ENCODE data around the gene PRKCZ.

PRKCZ gene

DNA sequence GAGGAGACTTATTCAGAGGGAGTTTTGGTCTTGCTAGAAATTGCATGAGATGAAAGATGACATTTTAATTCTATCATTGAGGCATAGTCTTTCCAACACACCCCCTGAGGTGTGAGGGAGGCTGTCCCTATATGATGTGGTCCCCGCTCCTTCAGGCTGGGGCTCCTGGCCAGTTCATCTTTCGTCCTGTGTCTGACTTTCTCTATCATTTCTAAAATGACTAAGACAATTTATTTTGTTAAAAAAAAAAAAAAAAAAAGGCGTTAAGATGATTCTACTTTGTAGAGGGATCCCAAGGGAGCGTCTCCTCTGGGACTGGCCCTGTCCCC, 50.5 kb downstream of the PRKCZ start:
- no peak overlapping the region for H3K9ac ChIP-seq (ENCODE audit: low read length)
- no peak for DNase-seq (ENCODE audit: low read depth)
- H3K27me3 ChIP-seq (replicated peaks; ENCODE audit: control insufficient read depth, insufficient read depth, low read length), result peaks cover 37% of the 10 kb centered on the region
- H3K4me1 ChIP-seq (ENCODE audit: control insufficient read depth, insufficient read depth, low read length), result no peaks in the 10 kb centered on the region
- peaks cover 23% of the 10 kb centered on the region for H3K9me3 ChIP-seq (ENCODE audit: control insufficient read depth, low read length)
- H3K36me3 ChIP-seq (ENCODE audit: control insufficient read depth, insufficient read depth, low read length, severe bottlenecking), result no peaks in the 10 kb centered on the region
- no peak overlapping the region for H3K4me3 ChIP-seq (ENCODE audit: low read length)

DNA sequence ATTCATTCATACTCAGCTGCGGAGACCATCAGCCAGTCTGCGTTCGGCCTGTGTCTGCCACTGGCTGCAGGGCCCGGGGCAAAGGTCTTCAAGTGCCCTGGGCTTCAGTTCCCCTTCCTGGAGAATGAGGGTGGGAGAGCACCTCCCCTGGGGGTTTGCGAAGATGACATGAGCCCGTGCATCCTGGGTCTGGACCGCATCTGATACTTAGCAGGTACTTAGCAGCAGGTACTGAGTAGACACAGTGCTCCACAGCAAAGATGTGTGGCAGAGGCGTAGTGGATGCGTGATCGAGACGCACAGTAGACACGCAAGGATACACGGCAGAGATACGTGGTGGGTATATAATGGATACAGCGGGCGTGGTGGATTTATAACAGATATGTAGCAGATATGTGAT, 51.3 kb downstream of the PRKCZ start:
- peaks cover 19% of the 10 kb centered on the region for H3K9me3 ChIP-seq (ENCODE audit: control insufficient read depth, low read length)
- no peaks in the 10 kb centered on the region for H3K4me1 ChIP-seq (ENCODE audit: control insufficient read depth, insufficient read depth, low read length)
- no peak overlapping the region for H3K9ac ChIP-seq (ENCODE audit: low read length)
- peaks cover 37% of the 10 kb centered on the region for H3K27me3 ChIP-seq (replicated peaks; ENCODE audit: control insufficient read depth, insufficient read depth, low read length)
- H3K36me3 ChIP-seq (ENCODE audit: control insufficient read depth, insufficient read depth, low read length, severe bottlenecking), result no peaks in the 10 kb centered on the region
- no peak overlapping the region for H3K4me3 ChIP-seq (ENCODE audit: low read length)
- no peak for DNase-seq (ENCODE audit: low read depth)

DNA sequence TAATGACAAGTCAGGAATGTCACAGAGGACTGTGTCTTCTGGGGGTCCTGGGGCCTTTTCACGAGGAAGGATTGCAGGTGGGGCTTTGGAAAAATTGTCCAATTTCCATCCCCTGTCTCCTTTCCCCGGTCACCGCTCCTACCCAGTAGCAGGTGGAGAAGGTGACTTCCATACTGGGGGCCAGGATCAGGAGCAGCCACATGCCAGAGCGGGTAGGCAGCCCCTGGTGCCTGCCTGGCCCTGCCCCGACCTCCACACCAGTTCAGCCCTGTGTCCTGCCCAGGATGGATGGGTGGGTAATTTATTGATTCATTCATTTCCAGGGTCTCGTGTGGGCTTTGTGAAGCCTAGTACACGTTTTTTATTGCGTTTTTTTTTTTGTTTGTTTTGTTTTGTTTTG, 51.7 kb downstream of the PRKCZ start:
- DNase-seq (ENCODE audit: low read depth), result no peak

DNA sequence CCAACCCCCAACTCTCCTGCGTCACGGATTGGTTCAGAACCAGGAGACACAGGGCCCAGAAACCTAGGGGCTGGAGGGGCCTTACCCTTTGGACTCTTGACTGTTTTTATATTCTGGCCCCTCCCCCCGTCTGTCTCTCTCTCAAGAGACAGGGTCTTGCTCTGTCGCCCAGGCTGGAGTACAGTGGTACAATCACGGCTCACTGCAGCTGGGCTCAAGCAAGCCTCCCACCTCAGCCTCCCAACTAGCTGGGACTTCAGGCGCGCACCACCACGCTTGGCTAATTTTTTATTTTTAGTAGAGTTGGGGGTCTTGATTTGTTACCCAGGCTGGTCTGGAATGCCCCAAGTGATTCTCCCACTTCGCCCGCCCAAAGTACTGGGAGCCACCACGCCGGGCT, 52.5 kb downstream of the PRKCZ start:
- Histone ChIP-seq H3K36me3 (ENCODE audit: control insufficient read depth, insufficient read depth, low read length, severe bottlenecking) (no peaks in the 10 kb centered on the region), H3K4me3 (ENCODE audit: low read length) (no peak overlapping the region), H3K27me3 (replicated peaks; ENCODE audit: control insufficient read depth, insufficient read depth, low read length) (peaks cover 27% of the 10 kb centered on the region), H3K9ac (ENCODE audit: low read length) (no peak overlapping the region), H3K9me3 (ENCODE audit: control insufficient read depth, low read length) (peaks cover 7% of the 10 kb centered on the region), H3K4me1 (ENCODE audit: control insufficient read depth, insufficient read depth, low read length) (no peaks in the 10 kb centered on the region)
- no peak for DNase-seq (ENCODE audit: low read depth)

More for the DNA sequence above, 51.7 kb downstream of the PRKCZ start:
- no peaks in the 10 kb centered on the region for H3K4me1 ChIP-seq (ENCODE audit: control insufficient read depth, insufficient read depth, low read length)
- H3K36me3 ChIP-seq (ENCODE audit: control insufficient read depth, insufficient read depth, low read length, severe bottlenecking), result no peaks in the 10 kb centered on the region
- H3K9ac ChIP-seq (ENCODE audit: low read length), result no peak overlapping the region
- H3K27me3 ChIP-seq (replicated peaks; ENCODE audit: control insufficient read depth, insufficient read depth, low read length), result peaks cover 33% of the 10 kb centered on the region
- H3K9me3 ChIP-seq (ENCODE audit: control insufficient read depth, low read length), result peaks cover 15% of the 10 kb centered on the region
- H3K4me3 ChIP-seq (ENCODE audit: low read length), result no peak overlapping the region

DNA sequence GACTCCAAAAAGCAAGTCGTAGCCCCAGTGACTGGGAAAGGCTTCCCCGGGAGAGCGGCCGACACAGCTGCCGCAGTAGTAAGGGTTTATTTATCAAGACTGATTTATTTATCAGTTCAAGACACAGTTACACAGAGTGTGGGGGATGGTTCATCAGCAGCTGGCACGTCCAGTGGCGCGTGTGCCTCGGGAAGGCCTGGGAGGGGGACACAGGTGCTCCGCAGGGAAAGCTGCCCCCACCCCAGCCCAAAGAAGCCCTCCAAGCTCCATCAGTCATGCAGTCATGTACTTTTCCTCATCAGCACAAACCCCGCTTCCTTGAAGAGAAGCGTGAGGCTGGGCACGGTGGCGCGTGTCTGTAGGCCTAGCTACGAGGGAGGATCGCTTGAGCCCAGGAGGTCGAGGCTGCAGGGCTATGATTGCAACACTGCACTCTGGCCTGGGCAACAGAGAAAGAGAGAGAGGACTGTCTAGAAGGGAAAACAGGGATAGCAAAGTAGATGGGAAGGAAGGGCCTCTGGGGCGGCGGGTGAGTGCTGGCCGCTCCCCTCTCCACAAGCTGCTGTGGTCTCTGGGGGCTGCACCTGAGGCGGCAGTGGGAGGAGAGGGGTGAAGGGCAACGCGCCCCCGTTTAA, 53.2 kb downstream of the PRKCZ start:
- peaks cover under 1% of the 10 kb centered on the region for H3K9me3 ChIP-seq (ENCODE audit: control insufficient read depth, low read length)
- no peaks in the 10 kb centered on the region for H3K4me1 ChIP-seq (ENCODE audit: control insufficient read depth, insufficient read depth, low read length)
- H3K9ac ChIP-seq (ENCODE audit: low read length), result no peak overlapping the region
- no peak overlapping the region for H3K4me3 ChIP-seq (ENCODE audit: low read length)
- H3K36me3 ChIP-seq (ENCODE audit: control insufficient read depth, insufficient read depth, low read length, severe bottlenecking), result no peaks in the 10 kb centered on the region
- DNase-seq (ENCODE audit: low read depth), result no peak
- peaks cover 29% of the 10 kb centered on the region for H3K27me3 ChIP-seq (replicated peaks; ENCODE audit: control insufficient read depth, insufficient read depth, low read length)

DNA sequence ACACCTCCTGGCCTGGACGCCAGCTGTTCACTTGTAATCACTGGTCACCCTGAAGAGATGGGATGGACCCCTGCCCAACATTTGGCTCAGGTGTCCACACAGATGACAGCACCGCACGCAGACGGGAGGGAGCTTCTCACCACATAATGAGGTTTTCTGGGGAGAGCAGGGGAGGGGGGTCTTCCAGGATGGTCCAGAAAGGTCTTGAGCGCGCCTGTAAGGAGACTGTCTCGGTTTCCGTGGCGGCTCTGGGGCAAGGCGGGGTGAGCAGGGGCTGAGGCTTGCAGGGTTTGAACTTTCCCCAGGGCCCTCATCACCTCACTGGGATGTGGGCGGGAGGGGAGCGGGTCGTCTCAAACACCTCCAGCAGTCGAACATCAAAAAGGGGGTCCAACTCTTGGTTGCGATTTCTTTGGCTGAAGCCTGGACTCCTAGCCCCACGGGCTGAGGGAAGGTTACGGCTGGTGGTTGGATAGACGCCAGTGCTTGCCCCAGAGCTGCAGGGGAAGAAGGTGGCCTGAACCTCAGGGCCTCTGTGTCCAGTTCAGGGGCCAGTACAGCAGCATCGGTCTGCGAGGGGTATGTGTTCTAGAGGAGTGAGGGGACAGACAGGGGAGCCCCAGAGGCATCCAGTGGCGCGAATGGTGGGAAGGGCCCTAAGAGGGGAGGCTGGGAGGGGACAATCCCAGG, 53.8 kb downstream of the PRKCZ start:
- H3K9me3 ChIP-seq (ENCODE audit: control insufficient read depth, low read length), result no peaks in the 10 kb centered on the region
- no peaks in the 10 kb centered on the region for H3K4me1 ChIP-seq (ENCODE audit: control insufficient read depth, insufficient read depth, low read length)
- no peak overlapping the region for H3K4me3 ChIP-seq (ENCODE audit: low read length)
- H3K9ac ChIP-seq (ENCODE audit: low read length), result no peak overlapping the region
- H3K27me3 ChIP-seq (replicated peaks; ENCODE audit: control insufficient read depth, insufficient read depth, low read length), result peaks cover 33% of the 10 kb centered on the region
- no peaks in the 10 kb centered on the region for H3K36me3 ChIP-seq (ENCODE audit: control insufficient read depth, insufficient read depth, low read length, severe bottlenecking)
- no peak for DNase-seq (ENCODE audit: low read depth)

DNA sequence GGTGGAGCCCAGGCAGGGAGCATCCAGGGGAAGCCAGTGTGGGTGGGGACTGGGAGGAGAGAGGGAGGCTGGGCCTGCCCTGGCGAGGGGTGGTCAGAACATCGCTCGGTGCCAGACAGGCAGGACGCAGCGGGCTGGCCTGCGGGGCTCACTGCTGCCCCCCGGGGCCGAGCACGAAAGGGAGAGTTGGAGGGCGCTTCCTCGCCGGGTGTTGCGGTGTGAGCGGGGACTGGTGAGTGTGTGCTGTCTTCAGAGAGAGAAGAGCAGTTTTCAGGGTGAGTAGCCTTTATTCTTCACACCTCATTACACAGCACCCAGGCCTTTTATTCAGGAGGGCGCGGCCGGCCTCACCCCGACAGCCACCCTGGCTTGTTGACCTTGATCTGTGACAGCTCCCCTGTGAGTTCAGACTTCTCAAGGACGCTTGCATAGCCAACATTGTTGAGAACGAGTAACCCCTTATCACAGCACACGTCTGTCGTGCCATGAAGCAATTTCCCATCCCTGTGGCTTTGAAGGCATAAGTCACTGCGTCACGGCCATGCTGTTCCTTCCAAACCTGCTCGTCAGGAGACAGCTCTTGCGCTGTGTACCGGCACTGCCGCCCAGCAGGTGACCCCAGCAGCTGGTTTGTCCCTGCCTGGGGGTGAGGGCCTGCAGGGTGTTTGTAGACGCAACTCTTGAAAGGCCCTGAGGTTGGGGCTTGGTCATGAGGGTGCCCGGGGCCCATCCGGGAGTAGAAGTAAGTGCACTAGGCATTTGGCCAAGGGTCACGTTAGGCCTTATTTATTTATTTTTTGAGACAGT, 54.6 kb downstream of the PRKCZ start:
- Histone ChIP-seq H3K27me3 (replicated peaks; ENCODE audit: control insufficient read depth, insufficient read depth, low read length) (peaks cover 36% of the 10 kb centered on the region), H3K4me3 (ENCODE audit: low read length) (no peak overlapping the region), H3K36me3 (ENCODE audit: control insufficient read depth, insufficient read depth, low read length, severe bottlenecking) (no peaks in the 10 kb centered on the region), H3K9ac (ENCODE audit: low read length) (no peak overlapping the region), H3K4me1 (ENCODE audit: control insufficient read depth, insufficient read depth, low read length) (no peaks in the 10 kb centered on the region), H3K9me3 (ENCODE audit: control insufficient read depth, low read length) (no peaks in the 10 kb centered on the region)
- no peak for DNase-seq (ENCODE audit: low read depth)

DNA sequence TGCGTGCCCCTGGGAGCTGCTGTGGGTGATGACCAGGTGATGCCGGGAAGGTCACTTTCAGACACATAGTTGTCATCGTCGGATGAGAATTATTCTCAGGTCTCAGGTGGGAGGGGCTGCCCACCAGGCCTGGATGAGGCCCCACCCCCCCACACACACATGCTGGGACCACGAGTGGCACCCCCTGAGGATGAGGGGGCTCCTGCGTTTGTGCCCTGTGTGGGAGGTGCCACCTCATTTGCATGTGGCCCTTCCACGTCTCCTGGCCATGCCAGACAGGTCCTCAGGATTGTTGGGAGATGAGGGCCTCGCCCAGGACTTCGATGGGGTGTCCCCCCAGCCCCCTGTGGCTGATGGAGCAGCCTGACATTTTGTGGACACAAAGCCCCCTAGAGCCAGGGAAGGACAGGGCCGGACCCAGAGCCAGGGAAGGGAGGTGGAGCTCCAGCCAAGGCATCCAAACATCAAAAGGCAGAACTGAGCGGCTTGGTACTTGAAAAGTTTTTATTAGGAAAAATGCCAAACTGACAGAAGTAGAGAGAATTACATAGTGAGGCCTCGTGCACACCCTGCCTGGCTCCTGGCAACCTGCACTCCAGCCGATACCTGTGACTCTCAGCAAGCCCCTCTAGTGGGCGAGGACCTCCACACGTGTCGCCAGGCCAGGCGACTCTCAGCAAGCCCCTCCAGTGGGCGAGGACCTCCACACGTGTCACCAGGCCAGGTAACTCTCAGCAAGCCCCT, 55.7 kb downstream of the PRKCZ start:
- Histone ChIP-seq H3K9ac (ENCODE audit: low read length) (no peak overlapping the region), H3K27me3 (replicated peaks; ENCODE audit: control insufficient read depth, insufficient read depth, low read length) (peaks cover 37% of the 10 kb centered on the region), H3K4me1 (ENCODE audit: control insufficient read depth, insufficient read depth, low read length) (no peaks in the 10 kb centered on the region), H3K4me3 (ENCODE audit: low read length) (no peak overlapping the region), H3K36me3 (ENCODE audit: control insufficient read depth, insufficient read depth, low read length, severe bottlenecking) (no peaks in the 10 kb centered on the region), H3K9me3 (ENCODE audit: control insufficient read depth, low read length) (no peaks in the 10 kb centered on the region)
- no peak for DNase-seq (ENCODE audit: low read depth)

DNA sequence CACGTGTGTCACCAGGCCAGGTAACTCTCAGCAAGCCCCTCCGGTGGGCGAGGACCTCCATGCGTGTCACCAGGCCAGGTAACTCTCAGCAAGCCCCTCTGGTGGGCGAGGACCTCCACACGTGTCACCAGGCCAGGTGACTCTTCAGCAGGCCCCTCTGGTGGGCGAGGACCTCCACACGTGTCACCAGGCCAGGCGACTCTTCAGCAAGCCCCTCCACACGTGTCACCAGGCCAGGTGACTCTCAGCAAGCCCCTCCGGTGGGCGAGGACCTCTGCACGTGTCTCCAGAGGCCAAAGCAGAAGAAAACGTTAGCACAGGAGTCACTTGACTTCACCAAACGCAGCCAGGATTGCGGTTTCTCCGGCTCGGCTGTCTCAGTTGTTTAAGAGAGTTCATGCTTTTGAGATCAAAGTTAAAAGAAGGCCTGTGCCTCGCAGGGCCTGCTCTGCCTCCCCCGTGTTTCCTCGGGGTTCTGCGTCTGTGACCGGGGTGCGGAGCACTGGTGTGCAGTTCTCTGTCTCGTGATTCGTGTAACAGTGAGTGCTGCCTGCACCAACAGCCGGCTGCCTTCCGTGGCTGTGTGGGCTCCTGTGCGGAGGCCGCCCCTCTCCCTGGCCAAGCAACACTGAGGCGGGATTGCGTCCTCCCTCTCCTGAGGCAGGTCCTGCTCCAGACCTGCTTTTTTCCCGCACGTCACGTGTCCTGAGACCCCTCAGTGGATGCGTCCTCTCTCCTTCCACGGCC, 56.6 kb downstream of the PRKCZ start:
- Histone ChIP-seq H3K27me3 (replicated peaks; ENCODE audit: control insufficient read depth, insufficient read depth, low read length) (peaks cover 33% of the 10 kb centered on the region), H3K9ac (ENCODE audit: low read length) (no peak overlapping the region), H3K4me3 (ENCODE audit: low read length) (no peak overlapping the region), H3K9me3 (ENCODE audit: control insufficient read depth, low read length) (no peaks in the 10 kb centered on the region), H3K36me3 (ENCODE audit: control insufficient read depth, insufficient read depth, low read length, severe bottlenecking) (no peaks in the 10 kb centered on the region), H3K4me1 (ENCODE audit: control insufficient read depth, insufficient read depth, low read length) (no peaks in the 10 kb centered on the region)
- no peak for DNase-seq (ENCODE audit: low read depth)

DNA sequence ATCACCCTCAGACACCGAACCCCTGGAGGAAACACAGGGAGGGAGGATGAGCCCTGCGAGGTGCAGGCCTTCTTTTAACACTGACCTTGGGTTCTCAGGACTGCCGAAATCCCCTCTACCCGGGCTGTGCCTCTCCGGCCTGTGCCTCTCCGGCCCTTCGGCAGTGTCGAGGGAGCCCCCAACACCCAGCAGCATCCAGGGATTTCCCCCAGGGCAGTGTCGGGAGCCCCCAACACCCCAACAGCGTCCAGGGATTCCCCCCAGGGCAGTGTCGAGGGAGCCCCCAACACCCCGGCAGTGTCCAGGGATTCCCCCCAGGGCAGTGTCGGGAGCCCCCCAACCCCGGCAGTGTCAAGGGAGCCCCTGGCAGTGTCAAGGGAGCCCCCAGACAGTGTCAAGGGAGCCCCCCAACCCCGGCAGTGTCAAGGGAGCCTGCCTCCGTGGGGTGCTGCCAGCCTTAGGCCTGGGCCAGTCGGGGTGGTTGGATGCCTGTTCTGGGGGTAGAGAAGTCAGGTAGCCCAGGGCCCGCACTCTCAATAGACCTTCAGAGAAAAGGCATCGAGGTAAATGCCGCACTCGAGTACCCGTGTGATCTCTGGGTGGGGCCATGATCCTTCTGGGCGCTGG, 57.5 kb downstream of the PRKCZ start:
- H3K4me1 ChIP-seq (ENCODE audit: control insufficient read depth, insufficient read depth, low read length), result no peaks in the 10 kb centered on the region
- H3K27me3 ChIP-seq (replicated peaks; ENCODE audit: control insufficient read depth, insufficient read depth, low read length), result peaks cover 30% of the 10 kb centered on the region
- no peaks in the 10 kb centered on the region for H3K9me3 ChIP-seq (ENCODE audit: control insufficient read depth, low read length)
- no peak overlapping the region for H3K9ac ChIP-seq (ENCODE audit: low read length)
- no peak overlapping the region for H3K4me3 ChIP-seq (ENCODE audit: low read length)
- H3K36me3 ChIP-seq (ENCODE audit: control insufficient read depth, insufficient read depth, low read length, severe bottlenecking), result no peaks in the 10 kb centered on the region
- DNase-seq (ENCODE audit: low read depth), result no peak

Measured in adipocyte (in vitro differentiated cells).